Uterus (tissue), 4 donors: ENCODE data around the gene INPP5D. TPM values are rescaled to one million over a fixed set of nuclear protein-coding genes. Genes with fewer than 3 reads are reported as not detected.

Source experiments
- DNase-seq, 2 donors: peaks; one replicate each; pipeline ENCODE4 v3.0.0-alpha.2; 2019 to 2020
- H3K27ac ChIP-seq, 2 donors: fragments of 200-600 bp; sonication (generic); 1 replicate in 1 of 2; 2 replicates in 1 of 2; pipeline ENCODE4 v1.5.1; 2016 to 2018
- H3K27me3 ChIP-seq, 2 donors: fragments of 200-600 bp; sonication (generic); one replicate each; pipeline ENCODE4 v1.5.1; 2018 to 2019; ENCODE audit warnings: control low read depth in 1 of 2
- H3K36me3 ChIP-seq, 2 donors: fragments of 200-600 bp; sonication (generic); one replicate each; pipeline ENCODE4 v1.5.1; 2019; ENCODE audit warnings: control low read depth in 1 of 2
- H3K4me1 ChIP-seq, 2 donors: fragments of 200-600 bp; sonication (generic); one replicate each; pipeline ENCODE4 v1.5.1; 2018 to 2019; ENCODE audit warnings: control low read depth in 1 of 2
- H3K4me3 ChIP-seq, 2 donors: fragments of 200-600 bp; sonication (generic); 1 replicate in 1 of 2; 2 replicates in 1 of 2; pipeline ENCODE4 v1.5.1; 2018 to 2019; ENCODE audit warnings: mild to moderate bottlenecking in 1 of 2
- H3K9me3 ChIP-seq, 2 donors: fragments of 200-600 bp; sonication (generic); one replicate each; pipeline ENCODE4 v1.5.1; 2019; ENCODE audit warnings: control low read depth in 1 of 2
- CTCF ChIP-seq, 4 experiments: fragments of 200-600 bp in 2 of 4; fragments of 450-650 bp in 2 of 4; sonication (generic) in 2 of 4; IDR thresholded peaks; one replicate each; pipeline ENCODE4 v1.5.1; 2016 to 2019; ENCODE audit warnings: antibody characterized with exemption in 4 of 4, mild to moderate bottlenecking in 2 of 4, moderate library complexity in 1 of 4
- POLR2A ChIP-seq, 2 donors: fragments of 450-650 bp; IDR thresholded peaks; one replicate each; pipeline ENCODE4 v1.6.1; 2016; ENCODE audit warnings: antibody characterized with exemption in 2 of 2, mild to moderate bottlenecking in 1 of 2, moderate library complexity in 1 of 2
- intact Hi-C: fragments of 100-400 bp; cut with DNase I; formaldehyde crosslinking; loops from one replicate; pipeline ENCODE4 v1.15.1; 2023; ENCODE audit warnings: low total_unique reads
- total RNA-seq, 4 donors: library from RNA; depleted of rRNA in 3 of 4; stranded (reverse); fragments of >200 nt in 3 of 4; gene quantifications; one replicate each; pipeline versions ENCODE4 v1.1.0 to v1.2.4, GENCODE V29; 2014 to 2023
- donor health status: DM: yes; HTN: yes; CAD: no.

Gene INPP5D
- total RNA-seq, 4 donors from 2014 or later, result 14.2 to 37.9 (median 22.3) TPM

GRCh38 chr2:233020454-233020853 lies 39.7 kb upstream of the INPP5D start:
- intact Hi-C loops, result no loop called here
- Histone ChIP-seq H3K4me1 (no peaks in the 10 kb centered on the region), H3K27ac (no peak overlapping the region), H3K36me3 (no peaks in the 10 kb centered on the region), H3K9me3 (no peaks in the 10 kb centered on the region), H3K27me3 (no peaks in the 10 kb centered on the region), H3K4me3 (no peak overlapping the region)
- no peak for DNase-seq
- TF ChIP-seq POLR2A (IDR thresholded peaks at IDR 0.05) (no peak), CTCF (IDR thresholded peaks at IDR 0.05) (no peak)

- Histone ChIP-seq H3K4me3 (no peak overlapping the region), H3K9me3 (no peaks in the 10 kb centered on the region), H3K27me3 (no peaks in the 10 kb centered on the region), H3K4me1 (no peaks in the 10 kb centered on the region), H3K36me3 (no peaks in the 10 kb centered on the region), H3K27ac (no peak overlapping the region)
- no peak for TF ChIP-seq CTCF (IDR thresholded peaks at IDR 0.05)
- TF ChIP-seq POLR2A (IDR thresholded peaks at IDR 0.05), result no peak
- intact Hi-C loops, result no loop called here
- no peak for DNase-seq
Observed at GRCh38 chr2:233021771-233022170, 38.4 kb upstream of the INPP5D start.

GRCh38 chr2:233022561-233022960 lies 37.6 kb upstream of the INPP5D start:
- Histone ChIP-seq H3K27ac (no peak overlapping the region), H3K27me3 (no peaks in the 10 kb centered on the region), H3K4me3 (no peak overlapping the region), H3K4me1 (no peaks in the 10 kb centered on the region), H3K36me3 (no peaks in the 10 kb centered on the region), H3K9me3 (no peaks in the 10 kb centered on the region)
- no peak for TF ChIP-seq CTCF (IDR thresholded peaks at IDR 0.05)
- TF ChIP-seq POLR2A (IDR thresholded peaks at IDR 0.05), result no peak
- DNase-seq, result no peak
- intact Hi-C loops, result no loop called here

- intact Hi-C loops, result no loop called here
- Histone ChIP-seq H3K36me3 (no peaks in the 10 kb centered on the region), H3K4me3 (no peak overlapping the region), H3K4me1 (no peaks in the 10 kb centered on the region), H3K9me3 (no peaks in the 10 kb centered on the region), H3K27ac (no peak overlapping the region), H3K27me3 (no peaks in the 10 kb centered on the region)
- no peak for DNase-seq
- no peak for TF ChIP-seq POLR2A (IDR thresholded peaks at IDR 0.05)
- TF ChIP-seq CTCF (IDR thresholded peaks at IDR 0.05), result no peak
Observed at GRCh38 chr2:233023007-233023760, 37.0 kb upstream of the INPP5D start.

GRCh38 chr2:233023761-233024410 lies 36.3 kb upstream of the INPP5D start:
- no peaks in the 10 kb centered on the region for H3K9me3 ChIP-seq
- TF ChIP-seq CTCF (IDR thresholded peaks at IDR 0.05), result no peak
- TF ChIP-seq POLR2A (IDR thresholded peaks at IDR 0.05), result no peak
- no peaks in the 10 kb centered on the region for H3K27me3 ChIP-seq
- DNase-seq, result no peak
- intact Hi-C loops, result no loop called here
- no peak overlapping the region for H3K4me3 ChIP-seq
- no peaks in the 10 kb centered on the region for H3K4me1 ChIP-seq
- no peaks in the 10 kb centered on the region for H3K36me3 ChIP-seq
- H3K27ac ChIP-seq, result no peak overlapping the region
